Upper lobe of left lung (tissue), 6 donors: Measurements from ENCODE around the gene IL12RB2. TPM values are rescaled to one million over a fixed set of nuclear protein-coding genes. Genes with fewer than 3 reads are reported as not detected.
"Not testable (repeated sequence)": the region's sequence is repeated elsewhere in the genome, so short reads cannot be mapped to it uniquely, and the experiment has no call there.

Experiments
- ATAC-seq, 2 donors: fragments of 200-7000 bp; cut with Tn5 transposase; one replicate each; pipeline ENCODE4 v1.9.1; 2022; ENCODE audit warnings: mild to moderate bottlenecking in 2 of 2, moderate library complexity in 2 of 2; ENCODE audit not compliant: low FRiP score in 2 of 2
- DNase-seq, 2 donors: peaks; one replicate each; pipeline ENCODE4 v3.0.0-alpha.2; 2019 to 2020
- H3K27ac ChIP-seq, 4 donors: fragments of 200-600 bp; sonication (generic); one replicate each; pipeline ENCODE4 v1.5.1; 2016 to 2019
- H3K27me3 ChIP-seq, 4 donors: fragments of 200-600 bp; sonication (generic); one replicate each; pipeline ENCODE4 v1.5.1; 2017 to 2019
- H3K36me3 ChIP-seq, 4 donors: fragments of 200-600 bp; sonication (generic); one replicate each; pipeline ENCODE4 v1.5.1; 2016 to 2019
- H3K4me1 ChIP-seq, 4 donors: fragments of 200-600 bp; sonication (generic); one replicate each; pipeline ENCODE4 v1.5.1; 2018 to 2019
- H3K4me3 ChIP-seq, 4 donors: fragments of 200-600 bp; sonication (generic); one replicate each; pipeline ENCODE4 v1.5.1; 2017 to 2019; ENCODE audit warnings: mild to moderate bottlenecking in 2 of 4, moderate library complexity in 1 of 4
- H3K9me3 ChIP-seq, 4 donors: fragments of 200-600 bp; sonication (generic); one replicate each; pipeline ENCODE4 v1.5.1; 2018 to 2019
- EP300 ChIP-seq, 4 donors: sonication (generic); formaldehyde crosslinking; IDR thresholded peaks; one replicate each; pipeline ENCODE4 v1.5.1; 2017; ENCODE audit warnings: antibody characterized with exemption in 4 of 4, control low read depth in 2 of 4
- POLR2A ChIP-seq, 4 donors: fragments of 450-650 bp; IDR thresholded peaks; one replicate each; pipeline ENCODE4 v1.5.1; 2016 to 2017; ENCODE audit warnings: antibody characterized with exemption in 4 of 4, mild to moderate bottlenecking in 2 of 4
- POLR2AphosphoS5 ChIP-seq, 2 donors: sonication (generic); formaldehyde crosslinking; IDR thresholded peaks; one replicate each; pipeline ENCODE4 v1.5.1; 2017; ENCODE audit warnings: antibody characterized with exemption in 2 of 2
- WGBS, 2 donors: methylation state at CpG; one replicate each; pipeline ENCODE4 v1.1.5; 2017 to 2018; 5-methylcytosine and 5-hydroxymethylcytosine counted together
- total RNA-seq, 6 donors: library from RNA; depleted of rRNA in 4 of 6; stranded (reverse); fragments of >200 nt in 4 of 6; gene quantifications; one replicate each; pipeline versions ENCODE4 v1.1.0 to v1.2.1, GENCODE V29; 2016 to 2021
- TF ChIP-seq, protein P1 (sequence below), 6 experiments: fragments of 450-650 bp in 4 of 6; fragments of 200-600 bp in 2 of 6; sonication (generic) in 2 of 6; IDR thresholded peaks; one replicate each; pipeline ENCODE4 v1.5.1; 2016 to 2019; ENCODE audit warnings: antibody characterized with exemption in 6 of 6
- donor health status: DM: no; HTN: no; CAD: no; lungs with moderate emphysema.
- donor health status: DM: no; HTN: yes; CAD: no; lungs with severe emphysema.

The IL12RB2 gene
- total RNA-seq, 6 donors from 2014 or later = 0.33 to 1.6 (median 0.74) TPM; not detected in 1

- peak; percentile 15 to 22 for DNase-seq
- no peak overlapping the region for H3K4me3 ChIP-seq
These were observed 85.6 kb downstream of the IL12RB2 start for GRCh38 chr1:67393240-67393639.

DNA sequence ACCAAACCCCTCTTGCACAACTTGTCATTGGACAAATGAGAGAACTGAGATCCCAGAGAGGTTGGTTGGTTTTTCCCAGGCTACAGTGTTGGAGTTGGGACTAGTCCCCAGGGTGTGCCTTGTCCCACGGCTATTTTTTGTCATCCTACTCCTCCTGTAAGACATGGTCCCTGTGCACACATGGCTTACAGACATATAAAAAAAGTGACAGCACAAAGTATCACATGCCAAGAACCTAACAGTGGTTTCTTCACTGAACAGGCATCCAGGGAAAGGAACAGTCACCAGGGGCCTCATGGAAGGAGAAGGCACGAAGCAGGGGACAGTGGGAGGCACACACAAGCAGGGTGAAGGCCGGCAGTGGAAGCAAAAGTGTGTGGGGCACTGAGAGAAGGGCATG is 86.1 kb downstream of the IL12RB2 start:
- 77 to 91% methylated on average over 3 of the region's 3 CpGs for whole genome bisulfite sequencing, 2 donors
- Histone ChIP-seq H3K9me3 (no peaks in the 10 kb centered on the region), H3K27me3 (no peaks in the 10 kb centered on the region), H3K27ac (no peak overlapping the region), H3K4me1 (no peaks in the 10 kb centered on the region), H3K36me3 (no peaks in the 10 kb centered on the region), H3K4me3 (no peak overlapping the region)
- TF ChIP-seq, protein P1, sequence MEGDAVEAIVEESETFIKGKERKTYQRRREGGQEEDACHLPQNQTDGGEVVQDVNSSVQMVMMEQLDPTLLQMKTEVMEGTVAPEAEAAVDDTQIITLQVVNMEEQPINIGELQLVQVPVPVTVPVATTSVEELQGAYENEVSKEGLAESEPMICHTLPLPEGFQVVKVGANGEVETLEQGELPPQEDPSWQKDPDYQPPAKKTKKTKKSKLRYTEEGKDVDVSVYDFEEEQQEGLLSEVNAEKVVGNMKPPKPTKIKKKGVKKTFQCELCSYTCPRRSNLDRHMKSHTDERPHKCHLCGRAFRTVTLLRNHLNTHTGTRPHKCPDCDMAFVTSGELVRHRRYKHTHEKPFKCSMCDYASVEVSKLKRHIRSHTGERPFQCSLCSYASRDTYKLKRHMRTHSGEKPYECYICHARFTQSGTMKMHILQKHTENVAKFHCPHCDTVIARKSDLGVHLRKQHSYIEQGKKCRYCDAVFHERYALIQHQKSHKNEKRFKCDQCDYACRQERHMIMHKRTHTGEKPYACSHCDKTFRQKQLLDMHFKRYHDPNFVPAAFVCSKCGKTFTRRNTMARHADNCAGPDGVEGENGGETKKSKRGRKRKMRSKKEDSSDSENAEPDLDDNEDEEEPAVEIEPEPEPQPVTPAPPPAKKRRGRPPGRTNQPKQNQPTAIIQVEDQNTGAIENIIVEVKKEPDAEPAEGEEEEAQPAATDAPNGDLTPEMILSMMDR (IDR thresholded peaks at IDR 0.05) = no peak
- TF ChIP-seq POLR2AphosphoS5 (IDR thresholded peaks at IDR 0.05) (no peak), EP300 (IDR thresholded peaks at IDR 0.05) (no peak), POLR2A (IDR thresholded peaks at IDR 0.05) (no peak)
- ATAC-seq (no peak), DNase-seq (no peak)

More at GRCh38 chr1:67393240-67393639, 85.6 kb downstream of the IL12RB2 start:
- H3K4me1 ChIP-seq = no peaks in the 10 kb centered on the region
- no peaks in the 10 kb centered on the region for H3K9me3 ChIP-seq
- ATAC-seq = no peak
- no peak overlapping the region for H3K27ac ChIP-seq
- no peaks in the 10 kb centered on the region for H3K36me3 ChIP-seq
- TF ChIP-seq EP300 (IDR thresholded peaks at IDR 0.05) (no peak), POLR2AphosphoS5 (IDR thresholded peaks at IDR 0.05) (no peak), POLR2A (IDR thresholded peaks at IDR 0.05) (no peak)
- TF ChIP-seq, protein P1 (IDR thresholded peaks at IDR 0.05) = no peak
- 64 to 67% methylated on average over 10 to 12 of the region's 12 CpGs for WGBS, 2 donors
- no peaks in the 10 kb centered on the region for H3K27me3 ChIP-seq

DNA sequence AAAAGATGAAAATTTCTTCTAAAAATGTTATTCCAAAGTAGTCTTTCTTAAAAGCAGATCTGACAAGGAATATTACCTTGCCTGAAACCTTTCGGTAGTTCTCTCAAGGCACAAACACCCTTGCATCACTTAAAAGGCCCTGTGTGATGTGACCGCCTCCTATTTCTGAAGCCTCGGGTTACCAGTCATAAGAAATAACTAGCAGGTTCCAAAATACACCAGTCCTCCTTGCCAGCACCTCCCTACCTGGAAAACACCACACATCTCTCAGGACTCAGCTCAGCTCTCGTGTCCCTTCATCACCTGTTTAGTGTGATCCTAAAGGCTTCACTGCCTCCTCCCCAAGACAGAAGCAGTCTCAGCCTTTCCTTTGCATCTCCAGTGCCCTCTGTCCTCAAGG is 86.9 kb downstream of the IL12RB2 start:
- Histone ChIP-seq H3K27ac (no peak overlapping the region), H3K9me3 (no peaks in the 10 kb centered on the region), H3K36me3 (no peaks in the 10 kb centered on the region), H3K4me3 (no peak overlapping the region), H3K27me3 (no peaks in the 10 kb centered on the region), H3K4me1 (no peaks in the 10 kb centered on the region)
- no peak for ATAC-seq
- no peak for DNase-seq
- TF ChIP-seq POLR2AphosphoS5 (IDR thresholded peaks at IDR 0.05) = no peak
- no peak for TF ChIP-seq EP300 (IDR thresholded peaks at IDR 0.05)
- TF ChIP-seq POLR2A (IDR thresholded peaks at IDR 0.05) = no peak
- TF ChIP-seq, protein P1 (IDR thresholded peaks at IDR 0.05) = no peak
- WGBS, 2 donors = 95 to 97% methylated on average over 4 of the region's 4 CpGs

DNA sequence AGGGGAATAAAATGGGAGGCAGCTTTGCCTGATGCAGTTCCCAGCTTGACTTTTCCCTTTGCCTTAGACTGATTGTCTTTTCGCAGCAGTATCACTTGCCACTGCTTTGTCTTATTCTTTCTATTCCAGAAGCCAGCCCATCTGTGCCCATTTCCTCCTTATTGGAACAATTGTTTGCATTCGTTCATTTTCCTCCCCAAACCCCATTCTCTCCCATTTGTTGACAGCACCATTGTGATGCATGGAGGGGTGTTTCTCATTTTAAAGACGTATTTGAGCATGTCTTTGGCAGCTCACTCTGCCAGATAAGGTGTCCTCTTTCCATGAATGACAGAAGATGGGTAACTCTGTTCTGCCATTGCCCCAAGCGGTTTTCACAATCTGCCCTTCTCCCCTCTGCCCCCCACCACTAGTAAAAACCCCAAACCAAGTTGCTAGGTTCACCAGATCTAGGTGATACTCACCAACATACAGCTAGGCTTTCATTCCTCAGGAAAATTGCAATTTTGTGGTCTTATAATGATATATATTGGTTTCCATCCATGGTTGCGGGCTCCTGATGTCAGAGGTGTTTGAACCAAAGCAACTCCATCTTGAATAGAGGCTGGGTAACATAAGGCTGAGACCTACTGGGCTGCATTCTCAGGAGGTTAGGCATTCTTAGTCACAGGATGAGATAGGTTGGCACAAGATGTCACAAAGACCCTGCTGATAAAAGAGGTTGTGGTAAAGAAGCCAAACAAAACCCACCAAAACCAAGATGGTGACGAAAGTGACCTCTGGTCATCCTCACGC is 91.7 kb downstream of the IL12RB2 start:
- Histone ChIP-seq H3K27ac (no peak overlapping the region), H3K4me1 (no peaks in the 10 kb centered on the region), H3K27me3 (no peaks in the 10 kb centered on the region), H3K4me3 (no peak overlapping the region), H3K36me3 (no peaks in the 10 kb centered on the region), H3K9me3 (no peaks in the 10 kb centered on the region)
- ATAC-seq (no peak), DNase-seq (no peak)
- TF ChIP-seq, protein P1 (IDR thresholded peaks at IDR 0.05) = no peak
- no peak for TF ChIP-seq EP300 (IDR thresholded peaks at IDR 0.05)
- 83 to 84% methylated on average over 7 of the region's 7 CpGs for WGBS, 2 donors

DNA sequence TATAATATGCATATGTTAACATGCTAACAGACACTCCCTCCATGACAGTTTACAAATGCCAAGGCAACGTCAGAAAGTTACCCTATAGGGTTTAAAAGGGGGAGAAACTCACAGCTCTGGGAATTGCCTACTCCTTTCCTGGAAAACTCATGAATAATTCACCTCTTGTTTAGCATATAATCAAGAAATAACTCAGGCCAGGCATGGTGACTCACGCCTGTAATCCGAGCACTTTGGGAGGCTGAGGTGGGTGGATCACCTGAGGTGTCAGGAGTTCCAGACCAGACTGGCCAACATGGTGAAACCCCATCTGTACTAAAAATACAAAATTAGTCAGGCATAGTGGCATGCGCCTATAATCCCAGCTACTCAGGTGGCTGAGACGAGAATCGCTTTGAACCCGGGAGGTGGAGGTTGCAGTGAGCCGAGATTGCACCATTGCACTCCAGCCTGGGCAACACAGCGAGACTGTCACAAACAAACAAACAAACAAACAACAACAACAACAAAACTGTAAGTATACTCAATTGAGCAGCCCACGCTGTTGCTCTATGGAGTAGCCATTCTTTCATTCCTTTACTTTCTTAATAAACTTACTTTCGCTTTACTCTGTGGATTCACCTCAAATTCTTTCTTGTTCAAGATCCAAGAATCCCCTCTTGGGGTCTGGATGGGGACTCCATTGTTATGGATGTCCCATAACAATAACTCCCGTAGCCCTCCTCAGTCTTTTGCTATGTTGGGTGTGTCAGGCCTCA is 92.5 kb downstream of the IL12RB2 start:
- H3K4me3 ChIP-seq, ATAC-seq, H3K9me3 ChIP-seq, H3K27me3 ChIP-seq, H3K4me1 ChIP-seq, H3K27ac ChIP-seq, DNase-seq, H3K36me3 ChIP-seq: not testable (repeated sequence)
- 93% methylated on average over 12 of the region's 12 CpGs for WGBS, 2 donors
